CD4-positive, alpha-beta T cell (primary cell): ENCODE measurements around the gene MCTP1. TPM values are rescaled to one million over a fixed set of nuclear protein-coding genes. Genes with fewer than 3 reads are reported as not detected.

Experiments used
- ATAC-seq: fragments of 200-7000 bp; cut with Tn5 transposase; one replicate; pipeline ENCODE4 v1.10.0; 2022; ENCODE audit warnings: mild to moderate bottlenecking; ENCODE audit not compliant: poor library complexity
- CTCF ChIA-PET: fragments of 350-600 bp; sonication (Branson Sonifier 250); formaldehyde crosslinking; loops from one replicate; lab custom pipeline; 2021; ENCODE audit warnings: antibody characterized with exemption, inconsistent platforms; lab: Charles Lee
- POLR2A ChIA-PET: fragments of 350-600 bp; sonication (Branson Sonifier 250); formaldehyde crosslinking; loops from one replicate; lab custom pipeline; 2021; ENCODE audit warnings: antibody characterized with exemption, inconsistent platforms; lab: Charles Lee
- DNase-seq, 14 experiments: peaks; one replicate each; pipeline ENCODE4 v3.0.0-alpha.2; 2013 to 2020; ENCODE audit warnings: mixed read lengths in 2 of 14
- H3K27ac ChIP-seq, 2 donors: one replicate each; pipeline versions ENCODE4 v1.5.1 to v1.7.0; 2013; ENCODE audit warnings: low read length in 2 of 2, low read depth in 1 of 2, mild to moderate bottlenecking in 1 of 2
- H3K27me3 ChIP-seq, 2 experiments: 1 replicate in 1 of 2; 2 replicates in 1 of 2; pipeline versions ENCODE4 v1.6.1 to v1.7.0; 2013; ENCODE audit warnings: low read length in 2 of 2, control low read depth in 1 of 2, mild to moderate bottlenecking in 1 of 2, moderate library complexity in 1 of 2; ENCODE audit not compliant: insufficient read depth in 2 of 2, control insufficient read depth in 1 of 2
- H3K36me3 ChIP-seq: one replicate; pipeline ENCODE4 v1.6.1; 2013; ENCODE audit warnings: low read length, control low read depth; ENCODE audit not compliant: insufficient read depth
- H3K4me1 ChIP-seq: one replicate; pipeline ENCODE4 v1.6.1; 2013; ENCODE audit warnings: low read length, control low read depth; ENCODE audit not compliant: insufficient read depth
- H3K4me3 ChIP-seq: one replicate; pipeline ENCODE4 v1.5.1; 2013; ENCODE audit warnings: mild to moderate bottlenecking, low read length, moderate library complexity
- H3K9me3 ChIP-seq, 2 experiments: 1 replicate in 1 of 2; 2 replicates in 1 of 2; pipeline versions ENCODE4 v1.6.1 to v1.7.0; 2013; ENCODE audit warnings: low read length in 2 of 2, mild to moderate bottlenecking in 2 of 2, control low read depth in 1 of 2, moderate library complexity in 1 of 2; ENCODE audit not compliant: control insufficient read depth in 1 of 2, insufficient read depth in 1 of 2
- H3K27ac Mint-ChIP-seq: one replicate; pipeline ENCODE4 v1.8.0; 2020; ENCODE audit warnings: mixed read lengths
- H3K27me3 Mint-ChIP-seq: one replicate; pipeline ENCODE4 v1.8.0; 2021; ENCODE audit warnings: mixed read lengths
- H3K36me3 Mint-ChIP-seq: one replicate; pipeline ENCODE4 v1.8.0; 2021; ENCODE audit warnings: low read depth, mixed read lengths
- H3K4me1 Mint-ChIP-seq: one replicate; pipeline ENCODE4 v1.8.0; 2021; ENCODE audit warnings: low read depth, mixed read lengths
- H3K4me3 Mint-ChIP-seq: one replicate; pipeline ENCODE4 v1.8.0; 2020; ENCODE audit warnings: mild to moderate bottlenecking, mixed read lengths
- H3K9me3 Mint-ChIP-seq: one replicate; pipeline ENCODE4 v1.8.0; 2020; ENCODE audit warnings: mixed read lengths
- intact Hi-C, 2 experiments: fragments of 100-400 bp; cut with DNase I in 1 of 2; cut with micrococcal nuclease in 1 of 2; formaldehyde crosslinking; loops; one replicate each; pipeline versions ENCODE4 v1.15.1 to v1.9.0; 2023 to 2025; cut with DNase I, micrococcal nuclease
- total RNA-seq, 174 experiments: library from RNA in 2 of 174; stranded (reverse) in 2 of 174; gene quantifications; one replicate each; pipeline ENCODE4 v1.2.3 and lab custom pipeline; 2021 to 2026
- TF ChIP-seq, protein P1 (sequence below): fragments of 200-600 bp; IDR thresholded peaks from one replicate; pipeline ENCODE4 v1.8.0; 2022; ENCODE audit warnings: antibody characterized with exemption, mild to moderate bottlenecking

The MCTP1 gene
- total RNA-seq, 2 experiments from 2014 or later: 2.1 to 2.7 TPM

DNA sequence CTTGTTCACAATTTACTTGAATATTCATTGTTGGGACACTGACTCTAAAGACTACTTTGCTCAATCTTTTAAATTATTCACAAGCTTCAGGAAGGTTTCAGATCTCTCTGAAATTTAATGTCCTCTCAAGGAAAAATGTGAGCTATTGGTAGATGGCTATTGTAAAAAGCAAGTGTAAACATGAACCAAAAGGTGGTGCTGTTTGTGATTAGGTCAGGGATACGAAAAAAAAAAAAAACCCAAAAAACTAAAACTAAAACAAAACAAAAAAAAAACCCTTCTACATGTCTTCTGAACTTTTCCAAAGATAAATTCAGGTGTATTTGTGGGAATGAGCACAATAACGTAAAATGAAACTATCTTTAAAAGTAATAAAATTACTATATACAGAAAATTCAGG, 472.7 kb downstream of the MCTP1 start:
- TF ChIP-seq, protein P1, sequence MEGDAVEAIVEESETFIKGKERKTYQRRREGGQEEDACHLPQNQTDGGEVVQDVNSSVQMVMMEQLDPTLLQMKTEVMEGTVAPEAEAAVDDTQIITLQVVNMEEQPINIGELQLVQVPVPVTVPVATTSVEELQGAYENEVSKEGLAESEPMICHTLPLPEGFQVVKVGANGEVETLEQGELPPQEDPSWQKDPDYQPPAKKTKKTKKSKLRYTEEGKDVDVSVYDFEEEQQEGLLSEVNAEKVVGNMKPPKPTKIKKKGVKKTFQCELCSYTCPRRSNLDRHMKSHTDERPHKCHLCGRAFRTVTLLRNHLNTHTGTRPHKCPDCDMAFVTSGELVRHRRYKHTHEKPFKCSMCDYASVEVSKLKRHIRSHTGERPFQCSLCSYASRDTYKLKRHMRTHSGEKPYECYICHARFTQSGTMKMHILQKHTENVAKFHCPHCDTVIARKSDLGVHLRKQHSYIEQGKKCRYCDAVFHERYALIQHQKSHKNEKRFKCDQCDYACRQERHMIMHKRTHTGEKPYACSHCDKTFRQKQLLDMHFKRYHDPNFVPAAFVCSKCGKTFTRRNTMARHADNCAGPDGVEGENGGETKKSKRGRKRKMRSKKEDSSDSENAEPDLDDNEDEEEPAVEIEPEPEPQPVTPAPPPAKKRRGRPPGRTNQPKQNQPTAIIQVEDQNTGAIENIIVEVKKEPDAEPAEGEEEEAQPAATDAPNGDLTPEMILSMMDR: no peak
- no peak for DNase-seq
- Histone ChIP-seq H3K27me3 (no peaks in the 10 kb centered on the region), H3K4me1 (no peaks in the 10 kb centered on the region), H3K36me3 (no peaks in the 10 kb centered on the region), H3K27ac (no peak overlapping the region), H3K4me3 (no peak overlapping the region), H3K9me3 (no peaks in the 10 kb centered on the region)
- CTCF ChIA-PET: no interaction called here
- POLR2A ChIA-PET: no interaction called here
- H3K4me3 Mint-ChIP-seq: no peak overlapping the region
- ATAC-seq: no peak
- no peaks in the 10 kb centered on the region for H3K4me1 Mint-ChIP-seq
- no peak overlapping the region for H3K27ac Mint-ChIP-seq
- no peaks in the 10 kb centered on the region for H3K36me3 Mint-ChIP-seq
- no peaks in the 10 kb centered on the region for H3K27me3 Mint-ChIP-seq
- intact Hi-C loops: no loop called here
- H3K9me3 Mint-ChIP-seq: no peaks in the 10 kb centered on the region

DNA sequence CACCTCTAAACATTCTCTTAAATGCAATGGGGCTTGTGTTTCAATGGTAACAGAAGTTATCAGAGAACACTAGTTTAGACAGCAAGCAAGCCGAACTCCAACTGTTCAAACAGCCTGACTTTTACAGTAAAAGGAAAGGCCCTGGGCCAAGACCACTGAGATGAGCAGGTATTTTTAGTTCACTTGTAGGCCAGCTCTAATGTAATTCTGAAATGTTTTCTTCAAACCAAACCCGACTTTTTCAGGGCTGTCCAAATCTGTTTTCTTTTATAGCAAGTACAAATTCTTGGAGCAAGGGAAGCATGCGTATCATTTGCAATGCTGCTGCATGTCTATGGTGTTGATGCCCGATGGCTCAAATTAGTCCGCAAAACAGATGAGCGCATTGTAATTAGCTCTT, 473.6 kb downstream of the MCTP1 start:
- ChIA-PET POLR2A (no interaction called here), CTCF (interaction anchor here (1.4 kb wide), 1 partner anchor 9 kb away, joined by 5 read pairs; no protein-coding TSS in a partner anchor)
- no peak for DNase-seq
- Histone ChIP-seq H3K36me3 (no peaks in the 10 kb centered on the region), H3K4me3 (no peak overlapping the region), H3K4me1 (no peaks in the 10 kb centered on the region), H3K27ac (no peak overlapping the region), H3K9me3 (no peaks in the 10 kb centered on the region), H3K27me3 (no peaks in the 10 kb centered on the region)
- Mint-ChIP-seq H3K36me3 (no peaks in the 10 kb centered on the region), H3K27ac (no peak overlapping the region), H3K9me3 (no peaks in the 10 kb centered on the region), H3K4me3 (no peak overlapping the region), H3K27me3 (no peaks in the 10 kb centered on the region), H3K4me1 (no peaks in the 10 kb centered on the region)
- intact Hi-C loops: no loop called here
- no peak for ATAC-seq
- TF ChIP-seq, protein P1: no peak

DNA sequence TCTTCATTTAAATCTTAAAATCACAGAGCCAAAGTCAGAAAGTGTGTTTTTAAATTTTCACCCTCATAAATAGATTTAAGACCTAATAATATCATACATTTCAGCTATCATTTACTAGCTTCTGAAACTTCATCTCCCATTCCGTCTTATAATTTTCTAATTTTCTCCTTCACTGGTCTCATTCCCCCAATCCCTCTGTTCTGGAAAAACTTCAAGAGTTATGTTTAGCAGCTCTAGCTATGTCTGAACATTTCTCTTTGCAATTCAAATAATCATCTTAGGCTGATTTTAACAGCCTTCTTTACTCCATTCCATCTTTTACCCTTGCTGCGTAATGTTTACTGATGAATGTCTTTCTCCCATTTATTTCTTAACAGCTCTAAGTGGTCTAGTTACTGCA, 474.0 kb downstream of the MCTP1 start:
- H3K4me1 ChIP-seq: no peaks in the 10 kb centered on the region
- CTCF ChIA-PET: interaction anchor here (0.6 to 1.4 kb wide), 2 partner anchors 9 to 456 kb away, joined by 3 to 5 read pairs; no protein-coding TSS in a partner anchor
- no peaks in the 10 kb centered on the region for H3K36me3 ChIP-seq
- no peak for DNase-seq
- H3K4me3 ChIP-seq: no peak overlapping the region
- H3K27ac ChIP-seq: no peak overlapping the region
- Mint-ChIP-seq H3K27ac (no peak overlapping the region), H3K36me3 (no peaks in the 10 kb centered on the region), H3K27me3 (no peaks in the 10 kb centered on the region), H3K9me3 (no peaks in the 10 kb centered on the region), H3K4me3 (no peak overlapping the region), H3K4me1 (no peaks in the 10 kb centered on the region)
- ATAC-seq: no peak
- POLR2A ChIA-PET: no interaction called here
- TF ChIP-seq, protein P1: no peak
- no peaks in the 10 kb centered on the region for H3K9me3 ChIP-seq
- no peaks in the 10 kb centered on the region for H3K27me3 ChIP-seq
- intact Hi-C loops: no loop called here
